Tibial nerve (tissue), 3 donors: ENCODE measurements around the gene SLX4IP.

Source experiments
- POLR2A ChIP-seq, 2 donors: fragments of 450-650 bp; IDR thresholded peaks; one replicate each; pipeline ENCODE4 v1.6.1; 2017; ENCODE audit warnings: antibody characterized with exemption in 2 of 2, mild to moderate bottlenecking in 2 of 2, moderate library complexity in 2 of 2
- TF ChIP-seq, protein P1 (sequence below), 5 experiments: fragments of 200-600 bp in 3 of 5; fragments of 450-650 bp in 2 of 5; sonication (generic) in 3 of 5; IDR thresholded peaks; one replicate each; pipeline ENCODE4 v1.5.1; 2016 to 2019; ENCODE audit warnings: antibody characterized with exemption in 5 of 5, mild to moderate bottlenecking in 3 of 5, moderate library complexity in 2 of 5

DNA sequence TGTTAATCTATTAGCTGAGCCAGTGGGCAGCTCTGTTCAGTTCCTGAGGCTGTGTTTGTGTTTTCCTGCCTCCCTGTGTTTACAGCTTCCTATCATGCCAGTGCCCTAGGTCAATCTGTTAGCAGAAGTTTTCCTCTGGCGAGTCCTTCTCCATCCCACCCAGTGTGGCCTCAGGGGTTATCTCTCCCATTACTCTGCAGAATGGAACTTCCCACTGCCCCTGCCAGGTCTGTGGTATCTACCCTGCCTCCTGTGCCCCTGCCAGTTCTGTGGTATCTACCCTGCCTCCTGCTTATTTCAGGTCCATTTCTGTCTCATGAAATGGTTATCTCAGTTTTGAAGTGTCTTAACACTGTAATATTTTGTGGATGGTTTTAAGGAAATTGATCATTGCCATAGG, 63.1 kb downstream of the SLX4IP start:
- TF ChIP-seq, protein P1, sequence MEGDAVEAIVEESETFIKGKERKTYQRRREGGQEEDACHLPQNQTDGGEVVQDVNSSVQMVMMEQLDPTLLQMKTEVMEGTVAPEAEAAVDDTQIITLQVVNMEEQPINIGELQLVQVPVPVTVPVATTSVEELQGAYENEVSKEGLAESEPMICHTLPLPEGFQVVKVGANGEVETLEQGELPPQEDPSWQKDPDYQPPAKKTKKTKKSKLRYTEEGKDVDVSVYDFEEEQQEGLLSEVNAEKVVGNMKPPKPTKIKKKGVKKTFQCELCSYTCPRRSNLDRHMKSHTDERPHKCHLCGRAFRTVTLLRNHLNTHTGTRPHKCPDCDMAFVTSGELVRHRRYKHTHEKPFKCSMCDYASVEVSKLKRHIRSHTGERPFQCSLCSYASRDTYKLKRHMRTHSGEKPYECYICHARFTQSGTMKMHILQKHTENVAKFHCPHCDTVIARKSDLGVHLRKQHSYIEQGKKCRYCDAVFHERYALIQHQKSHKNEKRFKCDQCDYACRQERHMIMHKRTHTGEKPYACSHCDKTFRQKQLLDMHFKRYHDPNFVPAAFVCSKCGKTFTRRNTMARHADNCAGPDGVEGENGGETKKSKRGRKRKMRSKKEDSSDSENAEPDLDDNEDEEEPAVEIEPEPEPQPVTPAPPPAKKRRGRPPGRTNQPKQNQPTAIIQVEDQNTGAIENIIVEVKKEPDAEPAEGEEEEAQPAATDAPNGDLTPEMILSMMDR (IDR thresholded peaks at IDR 0.05): no peak
- TF ChIP-seq POLR2A (IDR thresholded peaks at IDR 0.05): no peak
